Kidney epithelial cell (primary cell): ENCODE data around the gene TNFRSF1A. TPM values are rescaled to one million over a fixed set of nuclear protein-coding genes. Genes with fewer than 3 reads are reported as not detected.

ENCODE experiments used
- DNase-seq: peaks from one replicate; pipeline ENCODE4 v3.0.0-alpha.2; 2010; ENCODE audit warnings: low read depth
- H3K27me3 ChIP-seq: 2 replicates; pipeline ENCODE4 v1.6.0; 2011; ENCODE audit warnings: low read length; ENCODE audit not compliant: control insufficient read depth, insufficient read depth
- H3K36me3 ChIP-seq: 2 replicates; pipeline ENCODE4 v1.5.1; 2011; ENCODE audit warnings: low read length; ENCODE audit not compliant: control insufficient read depth, insufficient read depth
- H3K4me3 ChIP-seq: 2 replicates; pipeline ENCODE4 v1.5.1; 2011; ENCODE audit warnings: low read depth, mild to moderate bottlenecking, control low read depth, low read length
- total RNA-seq: library from RNA; depleted of rRNA; stranded (reverse); fragments of >200 nt; gene quantifications from 2 replicates; pipeline ENCODE4 v1.2.3, GENCODE V29; 2015
- TF ChIP-seq, protein P1 (sequence below): IDR thresholded peaks from 2 replicates; pipeline ENCODE4 v1.5.1; 2011; ENCODE audit warnings: mild to moderate bottlenecking, moderate library complexity, low read length, control low read depth, inconsistent platforms; ENCODE audit not compliant: insufficient read depth, poor library complexity, severe bottlenecking

TNFRSF1A gene
- total RNA-seq, 1 donor from 2014 or later: 115 TPM

GRCh38 chr12:6375269-6376078 is 33.6 kb upstream of the TNFRSF1A start, which contains the start of gene SCNN1A:
TSS of gene SCNN1A (minus strand) at chr12:6375563. CDS start at chr12:6374783, 780 bp downstream.
- no peaks in the 10 kb centered on the region for H3K36me3 ChIP-seq
- H3K27me3 ChIP-seq: no peaks in the 10 kb centered on the region
- H3K4me3 ChIP-seq: peak within 1 kb of the TSS; percentile 45
- no peak for DNase-seq
- TF ChIP-seq, protein P1, sequence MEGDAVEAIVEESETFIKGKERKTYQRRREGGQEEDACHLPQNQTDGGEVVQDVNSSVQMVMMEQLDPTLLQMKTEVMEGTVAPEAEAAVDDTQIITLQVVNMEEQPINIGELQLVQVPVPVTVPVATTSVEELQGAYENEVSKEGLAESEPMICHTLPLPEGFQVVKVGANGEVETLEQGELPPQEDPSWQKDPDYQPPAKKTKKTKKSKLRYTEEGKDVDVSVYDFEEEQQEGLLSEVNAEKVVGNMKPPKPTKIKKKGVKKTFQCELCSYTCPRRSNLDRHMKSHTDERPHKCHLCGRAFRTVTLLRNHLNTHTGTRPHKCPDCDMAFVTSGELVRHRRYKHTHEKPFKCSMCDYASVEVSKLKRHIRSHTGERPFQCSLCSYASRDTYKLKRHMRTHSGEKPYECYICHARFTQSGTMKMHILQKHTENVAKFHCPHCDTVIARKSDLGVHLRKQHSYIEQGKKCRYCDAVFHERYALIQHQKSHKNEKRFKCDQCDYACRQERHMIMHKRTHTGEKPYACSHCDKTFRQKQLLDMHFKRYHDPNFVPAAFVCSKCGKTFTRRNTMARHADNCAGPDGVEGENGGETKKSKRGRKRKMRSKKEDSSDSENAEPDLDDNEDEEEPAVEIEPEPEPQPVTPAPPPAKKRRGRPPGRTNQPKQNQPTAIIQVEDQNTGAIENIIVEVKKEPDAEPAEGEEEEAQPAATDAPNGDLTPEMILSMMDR: no peak

GRCh38 chr12:6374786-6375160 is 32.9 kb upstream of the TNFRSF1A start:
- TF ChIP-seq, protein P1: no peak

DNA sequence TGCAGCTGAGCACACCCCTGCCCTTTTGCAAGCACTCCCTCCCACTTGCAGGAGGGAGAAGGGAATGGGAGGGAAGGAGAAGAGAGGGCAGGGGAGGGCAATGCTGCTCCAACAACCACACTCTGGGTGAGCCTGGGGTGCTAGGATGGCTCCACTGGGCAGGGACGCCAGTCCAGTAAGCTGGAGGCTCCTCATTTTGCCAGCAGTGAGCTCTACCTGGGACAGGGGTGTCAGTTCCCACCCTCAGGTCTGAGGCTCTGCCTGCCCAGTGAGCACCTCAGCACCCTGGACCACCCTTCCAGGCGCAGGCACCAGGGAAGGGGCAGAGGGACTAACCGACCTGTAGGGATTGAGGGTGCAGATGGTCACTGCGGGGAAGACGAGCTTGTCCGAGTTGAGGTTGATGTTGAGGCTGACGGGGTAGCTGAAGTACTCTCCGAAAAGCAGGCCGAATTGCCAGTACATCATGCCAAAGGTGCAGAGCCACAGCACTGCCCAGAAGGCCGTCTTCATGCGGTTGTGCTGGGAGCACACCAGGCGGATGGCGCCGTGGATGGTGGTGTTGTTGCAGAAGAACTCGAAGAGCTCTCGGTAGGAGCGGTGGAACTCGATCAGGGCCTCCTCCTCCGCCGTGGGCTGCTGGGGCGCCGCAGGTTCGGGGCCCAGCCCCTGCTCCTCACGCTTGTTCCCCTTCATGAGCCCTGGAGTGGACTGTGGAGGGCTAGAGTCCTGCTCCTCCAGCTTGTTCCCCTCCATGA is 32.3 kb upstream of the TNFRSF1A start:
- no peak for DNase-seq
- no peaks in the 10 kb centered on the region for H3K36me3 ChIP-seq
- H3K27me3 ChIP-seq: no peaks in the 10 kb centered on the region
- peak overlapping the region; percentile 45 for H3K4me3 ChIP-seq
- TF ChIP-seq, protein P1: no peak

More at GRCh38 chr12:6374786-6375160, 32.9 kb upstream of the TNFRSF1A start:
- DNase-seq: no peak
- Histone ChIP-seq H3K4me3 (peak overlapping the region; percentile 45), H3K36me3 (no peaks in the 10 kb centered on the region), H3K27me3 (no peaks in the 10 kb centered on the region)

GRCh38 chr12:6373022-6373787 is 31.3 kb upstream of the TNFRSF1A start:
- H3K27me3 ChIP-seq: no peaks in the 10 kb centered on the region
- TF ChIP-seq, protein P1: no peak
- H3K36me3 ChIP-seq: no peaks in the 10 kb centered on the region
- H3K4me3 ChIP-seq: peak overlapping the region; percentile 45
- DNase-seq: no peak

DNA sequence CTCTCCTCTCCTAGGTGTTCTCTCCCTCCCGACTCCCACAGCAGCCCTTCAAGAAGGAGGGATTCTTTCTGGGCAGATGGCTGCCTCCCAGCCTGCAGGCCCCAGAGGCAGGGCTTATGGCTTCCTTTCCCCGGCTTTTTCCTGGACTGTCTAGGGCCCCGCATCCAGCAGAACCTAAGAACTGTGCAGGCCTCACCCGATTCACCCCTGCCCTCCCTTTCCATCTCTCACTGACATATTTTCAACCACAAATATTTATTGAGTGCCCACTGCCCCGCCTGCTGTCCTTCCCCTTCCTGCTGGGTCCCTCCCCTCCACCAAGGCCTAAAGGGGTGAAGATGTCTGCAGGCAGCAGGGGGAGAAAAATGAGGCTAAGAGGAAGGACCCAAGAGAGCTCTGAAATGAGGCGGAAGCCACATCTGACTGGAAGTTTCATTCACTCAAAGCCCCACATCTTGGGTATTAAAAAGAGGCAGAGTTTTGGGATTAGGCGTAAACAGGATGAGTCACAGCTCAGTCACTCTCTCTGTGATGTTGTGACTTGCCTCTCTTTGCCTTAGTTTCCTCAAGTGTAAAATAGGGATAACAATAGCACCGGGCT is 30.6 kb upstream of the TNFRSF1A start:
- peak; percentile 52 for DNase-seq
- TF ChIP-seq, protein P1: no peak
- Histone ChIP-seq H3K4me3 (peak overlapping the region; percentile 45), H3K27me3 (no peaks in the 10 kb centered on the region), H3K36me3 (no peaks in the 10 kb centered on the region)
